Measurements from ENCODE around the gene TAF1A.

TAF1A gene

GRCh38 chr1:222606757-222607156 lies 17.0 kb upstream of the TAF1A start:
- no peak overlapping the region for H3K4me3 ChIP-seq
- H3K36me3 ChIP-seq: no peaks in the 10 kb centered on the region
- no peak for TF ChIP-seq Cebpa-rat (IDR thresholded peaks at IDR 0.05)
- no peak overlapping the region for H3K9ac ChIP-seq
- no peaks in the 10 kb centered on the region for H3K27me3 ChIP-seq
- H3K4me1 ChIP-seq: no peaks in the 10 kb centered on the region
- no peak overlapping the region for H3K4me2 ChIP-seq
- H3K9me3 ChIP-seq (replicated peaks in 1 of 11): peaks cover 9 to 19% (median 12%) of the 10 kb centered on the region in 11 experiments; a peak in 16 of 22 replicates
- H4K20me1 ChIP-seq: no peaks in the 10 kb centered on the region
- no peak overlapping the region for H3K27ac ChIP-seq

GRCh38 chr1:222601257-222601656 lies 11.5 kb upstream of the TAF1A start:
- no peak overlapping the region for H3K4me3 ChIP-seq
- H4K20me1 ChIP-seq: no peaks in the 10 kb centered on the region
- H3K9me3 ChIP-seq (replicated peaks in 1 of 11): no peaks in the 10 kb centered on the region
- no peak overlapping the region for H3K4me2 ChIP-seq
- TF ChIP-seq Cebpa-rat (IDR thresholded peaks at IDR 0.05): no peak
- H3K9ac ChIP-seq: no peak overlapping the region
- H3K36me3 ChIP-seq: no peaks in the 10 kb centered on the region
- no peaks in the 10 kb centered on the region for H3K4me1 ChIP-seq
- no peak overlapping the region for H3K27ac ChIP-seq
- no peaks in the 10 kb centered on the region for H3K27me3 ChIP-seq

GRCh38 chr1:222600281-222600680 lies 10.5 kb upstream of the TAF1A start:
- H3K27me3 ChIP-seq: no peaks in the 10 kb centered on the region
- no peaks in the 10 kb centered on the region for H4K20me1 ChIP-seq
- H3K36me3 ChIP-seq: no peaks in the 10 kb centered on the region
- H3K4me1 ChIP-seq: no peaks in the 10 kb centered on the region
- no peak overlapping the region for H3K4me3 ChIP-seq
- no peak for TF ChIP-seq Cebpa-rat (IDR thresholded peaks at IDR 0.05)
- H3K4me2 ChIP-seq: no peak overlapping the region
- no peaks in the 10 kb centered on the region for H3K9me3 ChIP-seq (replicated peaks in 1 of 11)
- H3K27ac ChIP-seq: no peak overlapping the region
- H3K9ac ChIP-seq: no peak overlapping the region

- Histone ChIP-seq H3K27ac (no peak overlapping the region), H4K20me1 (no peaks in the 10 kb centered on the region), H3K4me3 (no peak overlapping the region), H3K9me3 (replicated peaks in 1 of 11) (no peaks in the 10 kb centered on the region), H3K9ac (no peak overlapping the region), H3K4me2 (no peak overlapping the region), H3K4me1 (no peaks in the 10 kb centered on the region), H3K36me3 (no peaks in the 10 kb centered on the region), H3K27me3 (no peaks in the 10 kb centered on the region)
- TF ChIP-seq Cebpa-rat (IDR thresholded peaks at IDR 0.05): no peak
These were observed 7.0 kb upstream of the TAF1A start for GRCh38 chr1:222596696-222597095.

- no peaks in the 10 kb centered on the region for H3K9me3 ChIP-seq (replicated peaks in 1 of 11)
- H3K4me3 ChIP-seq: no peak overlapping the region
- H4K20me1 ChIP-seq: no peaks in the 10 kb centered on the region
- peaks cover 7 to 8% (median 8%) of the 10 kb centered on the region in 10 experiments; a peak in 19 of 20 replicates for H3K4me1 ChIP-seq
- H3K9ac ChIP-seq: no peak overlapping the region
- no peaks in the 10 kb centered on the region for H3K36me3 ChIP-seq
- no peak for TF ChIP-seq Cebpa-rat (IDR thresholded peaks at IDR 0.05)
- H3K27ac ChIP-seq: no peak overlapping the region
- H3K4me2 ChIP-seq: no peak overlapping the region
- no peaks in the 10 kb centered on the region for H3K27me3 ChIP-seq
These were observed 5.1 kb upstream of the TAF1A start for GRCh38 chr1:222594789-222595188.

GRCh38 chr1:222592171-222592570 lies 2.4 kb upstream of the TAF1A start:
- Histone ChIP-seq H3K9me3 (replicated peaks in 1 of 11) (no peaks in the 10 kb centered on the region), H3K27me3 (no peaks in the 10 kb centered on the region), H3K9ac (no peak overlapping the region), H3K4me3 (no peak overlapping the region), H3K27ac (no peak overlapping the region), H3K4me2 (no peak overlapping the region), H3K4me1 (peaks cover 22 to 28% (median 26%) of the 10 kb centered on the region in 10 experiments), H4K20me1 (no peaks in the 10 kb centered on the region), H3K36me3 (peaks cover 6 to 13% (median 10%) of the 10 kb centered on the region in 11 experiments; a peak in 20 of 22 replicates)
- TF ChIP-seq Cebpa-rat (IDR thresholded peaks at IDR 0.05): no peak

- Histone ChIP-seq H3K36me3 (peaks cover 17 to 51% (median 37%) of the 10 kb centered on the region in 11 experiments), H3K9ac (peak overlapping the region in 6 of 11 experiments; percentile 25 to 85 (median 80); a peak in 6 of 22 replicates), H3K27ac (no peak overlapping the region), H3K4me3 (peak overlapping the region in 8 of 10 experiments; percentile 71 to 86 (median 80); a peak in 11 of 20 replicates), H3K4me1 (peaks cover 42 to 66% (median 59%) of the 10 kb centered on the region in 10 experiments), H3K4me2 (peak overlapping the region; percentile 81 to 100 (median 89); a peak in 21 of 22 replicates), H4K20me1 (no peaks in the 10 kb centered on the region), H3K9me3 (replicated peaks in 1 of 11) (no peaks in the 10 kb centered on the region), H3K27me3 (no peaks in the 10 kb centered on the region)
- TF ChIP-seq Cebpa-rat (IDR thresholded peaks at IDR 0.05): no peak
These were observed 1.6 kb downstream of the TAF1A start for GRCh38 chr1:222588135-222588534.

GRCh38 chr1:222586842-222587241 lies 2.9 kb downstream of the TAF1A start:
- no peak for TF ChIP-seq Cebpa-rat (IDR thresholded peaks at IDR 0.05)
- Histone ChIP-seq H3K4me1 (peaks cover 55 to 79% (median 72%) of the 10 kb centered on the region in 10 experiments), H4K20me1 (no peaks in the 10 kb centered on the region), H3K9me3 (replicated peaks in 1 of 11) (0 out of 22 replicates have a peak, but pooled peaks cover 0 to 5% (median 0%) of the 10 kb centered on the region in 11 experiments), H3K4me2 (peak overlapping the region in 6 of 11 experiments; percentile 27 to 81 (median 35); a peak in 10 of 22 replicates), H3K27me3 (no peaks in the 10 kb centered on the region), H3K36me3 (peaks cover 17 to 63% (median 50%) of the 10 kb centered on the region in 11 experiments), H3K4me3 (no peak overlapping the region), H3K9ac (no peak overlapping the region), H3K27ac (no peak overlapping the region)

- no peaks in the 10 kb centered on the region for H4K20me1 ChIP-seq
- H3K4me3 ChIP-seq: peak overlapping the region in 7 of 10 experiments; percentile 3 to 57 (median 46); a peak in 12 of 20 replicates
- peaks cover 31 to 97% (median 79%) of the 10 kb centered on the region in 11 experiments for H3K36me3 ChIP-seq
- peaks cover 38 to 66% (median 60%) of the 10 kb centered on the region in 10 experiments for H3K4me1 ChIP-seq
- 0 out of 22 replicates have a peak, but pooled peaks cover 0 to 5% (median 0%) of the 10 kb centered on the region in 11 experiments for H3K9me3 ChIP-seq (replicated peaks in 1 of 11)
- H3K27me3 ChIP-seq: no peaks in the 10 kb centered on the region
- peak overlapping the region; percentile 49 to 90 (median 81) for H3K4me2 ChIP-seq
- peak overlapping the region; percentile 33 to 65 (median 57); a peak in 19 of 22 replicates for H3K9ac ChIP-seq
- TF ChIP-seq Cebpa-rat (IDR thresholded peaks at IDR 0.05): peak in 8 of 11 experiments; percentile 14 to 89 (median 72); a peak in 12 of 22 replicates
- peak overlapping the region; percentile 44 to 84 (median 77); a peak in 21 of 22 replicates for H3K27ac ChIP-seq
These were observed 6.7 kb downstream of the TAF1A start for GRCh38 chr1:222583079-222583478.

Measured in BLaER1 treated with 17β-estradiol and CSF1 and Interleukin-3, amounts not matched to agents 10 nM and 100 nM (cell line).